Mucosa of gallbladder (tissue), 1 donor: ENCODE results near the gene ANO2. TPM values are rescaled to one million over a fixed set of nuclear protein-coding genes. Genes with fewer than 3 reads are reported as not detected.

Experiments used
- DNase-seq: peaks from one replicate; pipeline ENCODE4 v3.0.0-alpha.2; 2020; ENCODE audit warnings: low spot score
- total RNA-seq: library from RNA; stranded (reverse); gene quantifications from one replicate; pipeline ENCODE4 v1.2.1, GENCODE V29; 2021
- donor health status: DM: no; HTN: no; CAD: no.

Gene ANO2
- total RNA-seq, 1 donor from 2014 or later: 2.5 TPM

- DNase-seq: no peak
Measured at GRCh38 chr12:5916785-5917290, 28.2 kb downstream of the ANO2 start.

DNA sequence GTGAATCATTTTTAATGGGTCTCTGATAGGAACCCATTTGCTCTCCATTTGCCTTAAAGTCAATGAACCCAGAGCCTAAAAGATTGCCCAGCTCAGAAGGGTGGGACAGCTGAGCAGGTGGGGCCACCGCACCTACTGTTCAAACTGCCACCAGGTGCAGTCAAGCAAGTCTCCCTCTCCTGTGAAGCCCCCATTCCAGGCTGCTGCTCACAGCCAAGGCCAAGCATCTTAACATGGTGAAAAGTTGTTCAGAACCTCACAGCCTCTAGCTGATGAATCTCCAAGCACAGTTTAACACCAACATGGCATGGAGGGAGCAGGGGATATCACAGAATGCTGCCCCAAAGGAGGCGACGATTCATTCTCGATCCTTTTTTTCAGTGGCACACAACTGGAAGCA lies 29.5 kb downstream of the ANO2 start:
- no peak for DNase-seq

DNA sequence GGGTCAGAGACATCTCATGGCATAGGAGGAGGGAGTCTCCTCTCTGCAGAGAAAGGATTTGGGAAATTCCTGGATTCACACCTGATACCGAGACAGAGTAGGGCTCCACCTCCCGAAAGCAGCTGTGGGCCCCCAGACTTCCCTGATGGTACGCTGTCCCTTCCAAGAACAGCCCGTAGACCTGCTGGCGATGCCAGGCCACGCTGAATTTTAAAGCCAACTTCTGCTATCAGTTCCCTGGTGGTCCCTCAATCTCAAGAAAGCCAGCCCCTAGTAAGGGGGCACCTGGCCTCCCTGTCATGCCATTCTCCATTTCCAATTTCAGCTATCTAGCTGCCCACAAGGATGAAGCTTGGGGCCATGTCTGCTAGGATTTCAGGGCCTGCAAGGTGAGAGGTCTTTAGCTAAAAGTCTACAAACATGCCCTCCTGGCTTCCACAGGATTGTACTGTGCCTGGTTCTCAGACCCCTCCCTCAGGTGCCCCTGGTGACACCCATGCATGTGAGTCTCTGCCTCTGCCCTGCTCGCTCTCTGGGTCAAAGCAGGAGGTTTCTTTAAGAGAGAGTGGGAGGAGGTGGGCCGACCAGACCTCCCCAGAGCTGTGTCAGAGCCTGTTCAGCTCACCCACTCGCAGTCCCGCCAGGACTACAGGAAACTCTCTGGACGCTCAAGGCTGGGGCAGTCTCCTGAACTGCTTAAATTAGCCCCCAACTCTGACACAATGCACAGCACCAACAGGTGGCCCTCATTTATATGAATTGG lies 30.5 kb downstream of the ANO2 start:
- DNase-seq: no peak

DNA sequence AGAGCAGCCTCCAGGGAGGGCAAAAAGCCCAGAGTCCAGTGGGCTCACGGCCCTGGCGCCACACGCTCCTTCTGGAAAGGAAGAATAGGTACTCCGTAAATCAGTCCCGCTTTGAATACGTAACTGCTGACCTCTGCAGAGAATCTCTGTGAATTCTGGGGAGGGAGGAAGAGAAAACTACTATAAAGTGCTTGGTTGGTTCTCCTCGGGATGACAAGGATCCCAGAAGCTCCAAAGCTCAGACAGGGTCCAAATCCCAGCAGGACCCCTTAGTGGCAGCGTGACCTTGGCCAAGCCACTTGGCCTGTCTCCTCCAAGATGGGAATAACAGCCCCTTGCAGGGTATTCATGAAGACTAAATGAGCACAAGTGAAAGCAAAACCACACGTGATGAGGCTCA lies 31.7 kb downstream of the ANO2 start:
- DNase-seq: no peak

GRCh38 chr12:5912437-5913334 lies 32.4 kb downstream of the ANO2 start:
- no peak for DNase-seq

- no peak for DNase-seq
Measured at GRCh38 chr12:5912011-5912410, 33.0 kb downstream of the ANO2 start.

DNA sequence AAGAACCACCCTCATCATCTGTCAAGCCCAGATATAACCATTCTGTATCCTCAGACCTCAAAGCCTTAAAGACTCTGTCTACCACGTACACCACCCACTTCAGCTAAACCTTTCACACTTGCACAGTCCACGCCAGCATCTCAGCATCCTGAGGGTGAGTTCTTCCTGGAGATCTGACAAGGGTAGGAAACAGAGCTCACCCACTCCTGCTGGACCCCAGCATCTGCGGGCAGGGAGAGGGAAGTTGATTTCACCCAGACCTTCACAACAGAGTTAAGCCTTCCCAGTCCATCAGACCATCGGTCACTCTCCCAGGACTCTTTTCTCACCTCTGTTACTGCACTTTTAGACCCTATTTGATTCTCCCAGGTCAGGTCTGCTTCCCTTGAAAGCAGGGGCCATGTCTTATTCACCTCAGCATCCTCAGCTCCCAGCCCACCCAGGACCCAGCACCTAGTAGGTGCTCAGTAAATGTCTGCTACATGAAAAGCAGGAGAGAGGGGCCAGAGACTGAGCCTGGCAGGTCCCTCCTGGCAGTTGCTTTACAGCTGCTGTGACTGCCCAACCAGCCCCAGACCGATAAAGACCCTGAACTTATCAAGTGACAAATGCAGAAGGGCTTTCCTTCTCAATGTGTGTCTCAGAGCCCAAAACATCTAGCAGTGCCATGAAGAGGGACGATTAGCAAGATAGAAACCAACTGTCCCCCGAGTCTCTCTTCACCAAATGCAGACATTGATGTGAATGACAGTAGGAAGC lies 34.1 kb downstream of the ANO2 start:
- DNase-seq: no peak

DNA sequence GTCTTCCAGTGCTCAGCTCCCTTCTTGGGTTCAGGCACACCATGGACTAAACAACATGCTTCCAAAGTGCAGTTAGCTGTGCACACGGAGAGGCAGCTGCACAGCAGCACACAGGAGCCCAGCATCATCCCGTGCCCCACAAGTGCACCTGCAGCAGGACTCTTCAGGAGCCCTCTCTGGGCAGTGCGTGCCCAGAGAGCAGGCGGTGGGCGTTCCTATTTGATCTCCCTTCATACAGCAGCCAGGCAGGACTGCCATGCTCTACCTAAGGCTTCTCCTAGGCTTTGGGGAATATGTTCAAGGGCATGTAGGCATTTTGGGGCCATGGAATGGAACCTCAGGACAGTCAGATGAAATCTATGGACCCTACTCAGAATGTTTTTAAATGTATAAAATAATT lies 35.5 kb downstream of the ANO2 start:
- DNase-seq: no peak

- DNase-seq: no peak
Measured at GRCh38 chr12:5908251-5908650, 36.8 kb downstream of the ANO2 start.

- no peak for DNase-seq
Measured at GRCh38 chr12:5907807-5908206, 37.3 kb downstream of the ANO2 start.

GRCh38 chr12:5905757-5906156 lies 39.3 kb downstream of the ANO2 start:
- no peak for DNase-seq

- DNase-seq: no peak
Measured at GRCh38 chr12:5904969-5905368, 40.1 kb downstream of the ANO2 start.

GRCh38 chr12:5904441-5904840 lies 40.6 kb downstream of the ANO2 start:
- DNase-seq: no peak

GRCh38 chr12:5902736-5903135 lies 42.3 kb downstream of the ANO2 start:
- DNase-seq: no peak

GRCh38 chr12:5901416-5901815 lies 43.6 kb downstream of the ANO2 start:
- no peak for DNase-seq

- DNase-seq: no peak
Measured at GRCh38 chr12:5900533-5901205, 44.4 kb downstream of the ANO2 start.

DNA sequence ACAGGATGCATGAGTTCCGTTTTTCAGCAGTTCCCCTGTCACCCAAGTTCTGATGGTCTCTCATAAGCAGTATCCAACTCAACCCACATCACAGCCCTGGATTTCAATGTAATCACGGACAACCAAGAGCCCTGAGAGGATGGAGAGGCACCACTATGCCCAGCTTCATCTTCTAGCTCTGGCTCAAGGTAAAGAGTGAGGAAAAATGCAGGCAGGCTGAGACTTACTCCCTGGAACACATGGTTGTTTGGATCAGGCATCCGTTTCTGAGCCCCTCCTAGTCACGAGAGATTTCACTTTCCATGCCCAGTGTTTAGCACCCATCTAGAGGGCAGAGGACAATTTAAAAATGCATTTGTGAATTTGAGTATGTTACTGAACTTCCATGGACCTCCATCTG lies 45.0 kb downstream of the ANO2 start:
- no peak for DNase-seq

- DNase-seq: no peak
Measured at GRCh38 chr12:5899675-5900074, 45.4 kb downstream of the ANO2 start.

DNA sequence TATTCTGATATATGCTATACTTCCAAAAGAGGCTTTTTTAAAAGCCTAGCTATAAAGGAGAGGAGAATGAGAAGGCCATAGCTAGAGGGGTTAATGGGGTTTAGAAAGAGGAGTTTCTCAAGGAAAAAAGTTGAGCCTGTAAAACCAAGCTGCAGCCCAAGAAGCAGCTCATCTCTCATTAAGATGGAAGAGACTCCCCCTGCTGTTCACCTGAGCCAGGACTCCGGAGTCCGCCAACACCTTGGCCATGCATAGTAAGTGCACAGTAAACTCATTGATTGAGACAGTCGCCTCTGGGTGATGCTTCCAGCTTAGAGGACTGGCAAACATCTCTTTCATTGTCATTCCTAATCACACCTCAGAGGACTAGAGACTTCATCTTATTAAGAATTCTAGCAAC lies 46.2 kb downstream of the ANO2 start:
- no peak for DNase-seq

DNA sequence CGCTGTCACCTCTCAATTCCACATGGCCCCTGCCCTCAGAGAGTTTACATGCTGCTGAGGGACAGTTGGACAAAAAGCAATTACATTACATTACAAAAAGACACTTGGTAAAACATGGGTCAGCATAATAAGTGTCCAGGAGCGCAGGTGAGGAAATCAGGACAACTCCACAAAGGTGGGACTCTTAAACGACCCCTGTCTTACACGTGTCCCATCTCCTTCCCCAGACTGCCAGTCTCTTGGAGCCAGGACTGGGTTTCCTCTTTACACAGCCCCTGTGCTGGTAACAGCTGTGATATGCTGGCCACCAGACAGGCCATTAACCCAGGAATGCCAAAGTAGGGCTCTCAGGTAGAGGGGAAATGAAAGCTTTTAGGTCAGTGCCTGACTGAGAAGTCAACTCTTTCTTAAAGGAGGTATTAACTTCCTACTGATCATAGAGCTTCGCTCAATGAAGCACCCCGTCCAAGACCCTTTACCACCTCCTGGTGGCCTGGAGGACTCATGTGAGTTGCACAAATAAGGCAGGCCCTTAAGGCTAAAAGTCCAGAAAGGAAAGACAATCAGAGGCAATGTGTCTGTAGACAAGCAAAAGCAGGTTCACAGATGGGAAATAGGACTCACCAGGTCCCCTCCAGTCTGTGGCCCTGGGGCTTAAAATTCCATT lies 55.5 kb downstream of the ANO2 start:
- DNase-seq: no peak

- DNase-seq: no peak
Measured at GRCh38 chr12:5888816-5889315, 56.2 kb downstream of the ANO2 start.
